GM19239 (cell line): ENCODE measurements around the gene NAV3.
"Not testable (repeated sequence)": the region's sequence is repeated elsewhere in the genome, so short reads cannot be mapped to it uniquely, and the experiment has no call there.

ENCODE experiments used
- DNase-seq: peaks from one replicate; pipeline ENCODE4 v3.0.0; 2011; ENCODE audit warnings: low spot score; ENCODE audit not compliant: insufficient read length
- FAIRE-seq: peaks from 2 replicates; lab custom pipeline; 2011; peaks lifted over from hg19 to GRCh38; lab: Jason Lieb, UNC

Gene NAV3

GRCh38 chr12:78224154-78224553 lies 393.5 kb downstream of the NAV3 start:
- FAIRE-seq, result no peak
- no peak for DNase-seq

DNA sequence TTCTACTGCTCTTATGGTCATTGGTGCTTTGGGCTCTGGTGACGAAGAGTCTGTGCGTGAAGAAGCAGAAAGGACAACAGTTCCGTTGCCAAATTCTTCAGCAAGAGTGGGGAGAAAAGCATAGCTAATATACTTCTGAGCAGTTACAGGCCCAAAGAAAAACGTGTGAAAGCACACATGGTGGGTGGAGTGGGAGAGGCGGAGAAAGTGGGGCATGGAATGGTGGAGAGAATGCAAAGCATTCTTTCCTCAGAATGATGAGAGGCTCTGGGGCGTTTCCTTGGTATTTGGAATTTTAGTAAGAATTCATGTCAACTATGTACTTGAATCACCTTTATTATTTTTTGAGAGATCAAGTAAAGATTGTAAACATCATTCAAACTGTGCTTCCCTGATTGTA lies 396.1 kb downstream of the NAV3 start:
- FAIRE-seq (no peak), DNase-seq (no peak)

DNA sequence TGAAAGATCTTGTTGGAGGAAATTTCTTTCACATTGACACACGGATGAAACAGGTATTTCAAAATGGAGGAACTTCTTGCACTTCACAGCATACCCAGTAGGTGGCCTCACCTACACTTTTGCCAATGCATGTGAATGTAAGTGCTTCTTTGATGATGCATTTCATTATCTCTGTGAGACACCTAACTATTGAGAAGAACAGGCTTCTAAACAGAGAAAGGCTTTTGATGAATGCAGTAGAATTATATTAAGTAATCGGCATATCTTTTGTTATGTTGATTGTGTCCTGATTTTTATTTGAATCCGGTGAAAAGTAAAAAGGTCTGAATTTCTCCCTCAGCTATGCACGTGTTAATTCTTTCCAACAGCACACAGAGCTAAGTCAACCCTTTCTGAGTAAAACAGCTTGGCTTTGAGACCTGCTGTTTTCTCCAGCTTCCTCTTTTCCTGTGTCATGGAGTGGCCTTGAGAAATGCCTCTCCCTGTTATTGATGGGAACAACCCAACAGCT lies 399.0 kb downstream of the NAV3 start:
- peak; percentile 91 for FAIRE-seq

GRCh38 chr12:78232756-78233155 lies 402.1 kb downstream of the NAV3 start:
- FAIRE-seq, result no peak
- DNase-seq, result no peak

More for the DNA sequence above, 399.0 kb downstream of the NAV3 start:
- DNase-seq, result peak; percentile 19

DNA sequence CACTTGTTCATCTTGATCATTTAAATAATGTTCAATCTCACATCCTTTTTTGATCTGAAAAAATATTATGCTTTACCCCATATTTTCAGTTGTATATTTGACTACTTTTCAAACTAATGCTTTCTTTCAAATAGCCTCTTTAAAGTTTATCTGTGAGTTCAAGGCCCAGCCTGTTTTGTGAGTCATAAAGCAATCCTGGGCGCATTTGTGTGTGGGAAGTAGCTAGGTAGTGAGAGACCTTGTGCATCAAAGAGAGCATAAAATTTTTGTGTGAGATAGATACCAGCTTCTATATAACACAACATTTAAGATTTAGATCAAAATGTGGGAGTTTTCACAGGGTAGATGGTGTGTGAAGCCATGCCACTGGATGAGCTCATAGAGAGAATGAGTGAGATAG lies 405.6 kb downstream of the NAV3 start:
- DNase-seq, result no peak
- FAIRE-seq, result no peak

DNA sequence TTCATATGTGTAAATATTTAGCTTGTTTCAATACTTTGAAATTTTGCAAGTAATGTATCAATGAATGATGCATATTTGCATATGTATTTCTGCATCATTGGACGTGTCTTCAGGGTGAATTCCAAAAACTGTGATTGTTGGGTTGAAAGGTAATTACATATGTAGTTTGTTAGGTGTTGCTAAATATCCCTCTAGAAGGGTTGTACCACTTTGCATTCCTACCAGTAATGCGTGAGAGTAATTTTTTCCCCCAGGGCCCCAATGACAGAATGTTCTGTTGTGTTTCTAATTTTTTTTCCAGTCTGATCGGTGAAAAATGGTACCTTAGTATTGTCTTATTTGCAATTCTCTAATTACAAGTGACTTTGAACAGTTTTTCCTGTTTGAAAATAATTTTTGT lies 408.9 kb downstream of the NAV3 start:
- FAIRE-seq, result no peak
- DNase-seq, result no peak

DNA sequence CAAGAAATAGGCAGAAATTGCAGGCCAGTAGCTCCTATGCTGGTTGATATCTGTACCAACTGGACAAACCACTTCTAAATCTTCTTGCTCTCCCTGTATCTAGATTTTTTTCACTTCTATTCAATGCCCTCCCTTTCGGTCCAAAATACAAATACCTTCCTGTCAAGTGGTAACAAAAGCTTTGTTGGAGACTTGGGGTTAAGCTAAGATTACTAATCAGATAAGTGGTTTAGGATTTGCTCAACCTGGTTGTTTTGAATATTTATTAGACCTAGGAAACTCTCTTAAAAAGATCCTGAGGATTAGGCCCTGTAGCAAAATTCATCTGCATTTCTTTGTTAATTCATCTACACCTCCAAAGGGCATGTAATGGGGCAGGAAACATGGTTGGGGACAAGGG lies 410.1 kb downstream of the NAV3 start:
- DNase-seq (no peak), FAIRE-seq (no peak)

GRCh38 chr12:78241446-78241845 lies 410.8 kb downstream of the NAV3 start:
- no peak for FAIRE-seq
- DNase-seq, result no peak

GRCh38 chr12:78244916-78245507 lies 414.3 kb downstream of the NAV3 start:
- DNase-seq, result no peak

DNA sequence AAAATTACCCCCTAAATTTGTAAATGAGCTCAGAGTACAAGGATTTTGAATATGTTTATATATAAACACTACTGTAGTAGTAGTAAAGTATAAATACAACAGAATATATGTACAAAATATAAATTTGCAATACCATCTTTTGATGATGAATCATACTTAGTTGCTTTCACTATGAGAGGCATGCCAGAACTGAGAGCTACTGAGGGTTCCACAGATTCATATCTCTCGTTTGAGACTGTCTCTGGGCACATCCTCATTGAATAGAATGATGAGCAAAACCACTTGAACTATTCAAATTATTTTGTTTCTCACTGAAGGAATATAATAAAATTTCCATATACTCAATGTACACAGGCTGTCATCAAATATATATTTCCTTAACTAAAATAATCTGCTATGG lies 417.6 kb downstream of the NAV3 start:
- DNase-seq (no peak), FAIRE-seq (no peak)

More at GRCh38 chr12:78244916-78245507, 414.3 kb downstream of the NAV3 start:
- no peak for FAIRE-seq

GRCh38 chr12:78249578-78249977 lies 418.9 kb downstream of the NAV3 start:
- FAIRE-seq (no peak), DNase-seq (no peak)

DNA sequence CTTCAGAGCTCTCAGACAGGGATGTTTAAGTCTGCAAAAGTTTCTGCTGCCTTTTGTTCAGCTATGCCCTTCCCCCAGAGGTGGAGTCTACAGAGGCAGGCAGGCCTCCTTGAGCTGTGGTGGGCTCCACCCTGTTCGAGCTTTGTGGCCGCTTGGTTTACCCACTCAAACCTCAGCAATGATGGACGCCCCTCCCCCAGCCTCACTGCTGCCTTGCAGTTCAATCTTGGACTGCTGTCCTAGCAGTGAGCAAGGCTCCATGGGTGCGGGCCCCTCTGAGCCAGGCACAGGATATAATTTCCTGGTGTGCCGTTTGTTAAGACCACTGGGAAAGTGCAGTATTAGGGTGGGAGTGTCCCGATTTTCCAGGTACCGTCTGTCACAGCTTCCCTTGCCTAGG lies 427.0 kb downstream of the NAV3 start:
- DNase-seq, FAIRE-seq: not testable (repeated sequence)

GRCh38 chr12:78260976-78261375 lies 430.3 kb downstream of the NAV3 start:
- no peak for DNase-seq
- FAIRE-seq, result no peak

GRCh38 chr12:78261901-78262300 lies 431.2 kb downstream of the NAV3 start:
- DNase-seq (no peak), FAIRE-seq (no peak)
